Esophagus muscularis mucosa (tissue), 4 donors: ENCODE results near the gene PABPC3.

ENCODE experiments used
- EP300 ChIP-seq: sonication (generic); formaldehyde crosslinking; IDR thresholded peaks from one replicate; pipeline ENCODE4 v1.6.1; 2017; ENCODE audit warnings: antibody characterized with exemption
- POLR2A ChIP-seq: fragments of 450-650 bp; IDR thresholded peaks from one replicate; pipeline ENCODE4 v1.6.1; 2017; ENCODE audit warnings: antibody characterized with exemption, moderate library complexity, mild to moderate bottlenecking, low read depth
- POLR2AphosphoS5 ChIP-seq, 2 donors: sonication (generic); formaldehyde crosslinking; IDR thresholded peaks; one replicate each; pipeline ENCODE4 v1.6.1; 2017; ENCODE audit warnings: antibody characterized with exemption in 2 of 2
- TF ChIP-seq, protein P1 (sequence below), 3 experiments: fragments of 200-600 bp in 2 of 3; fragments of 450-650 bp in 1 of 3; sonication (generic) in 2 of 3; IDR thresholded peaks; one replicate each; pipeline ENCODE4 v1.5.1; 2017 to 2019; ENCODE audit warnings: antibody characterized with exemption in 3 of 3, mild to moderate bottlenecking in 2 of 3, moderate library complexity in 1 of 3

DNA sequence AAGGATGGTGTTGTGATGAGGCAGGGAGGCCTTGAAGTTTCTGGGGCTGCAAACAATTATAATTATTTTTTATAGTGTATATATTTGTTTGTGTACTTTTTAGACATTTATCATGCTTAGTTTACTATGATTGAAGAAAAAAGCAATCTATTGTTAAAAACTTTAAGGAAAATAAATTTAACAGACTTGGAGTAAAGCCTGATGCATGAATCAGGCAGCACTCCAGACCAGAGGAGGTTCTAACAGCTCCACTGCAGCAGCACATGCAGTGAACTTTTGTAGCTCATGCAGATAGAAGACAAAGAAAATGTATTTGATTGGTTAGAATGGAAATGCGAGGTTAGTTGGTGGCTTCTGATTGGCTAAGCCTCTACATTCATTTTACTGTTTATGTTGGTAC, 36.8 kb upstream of the PABPC3 start:
- TF ChIP-seq EP300 (no peak), POLR2A (no peak), POLR2AphosphoS5 (IDR thresholded peaks at IDR 0.05) (no peak)
- TF ChIP-seq, protein P1, sequence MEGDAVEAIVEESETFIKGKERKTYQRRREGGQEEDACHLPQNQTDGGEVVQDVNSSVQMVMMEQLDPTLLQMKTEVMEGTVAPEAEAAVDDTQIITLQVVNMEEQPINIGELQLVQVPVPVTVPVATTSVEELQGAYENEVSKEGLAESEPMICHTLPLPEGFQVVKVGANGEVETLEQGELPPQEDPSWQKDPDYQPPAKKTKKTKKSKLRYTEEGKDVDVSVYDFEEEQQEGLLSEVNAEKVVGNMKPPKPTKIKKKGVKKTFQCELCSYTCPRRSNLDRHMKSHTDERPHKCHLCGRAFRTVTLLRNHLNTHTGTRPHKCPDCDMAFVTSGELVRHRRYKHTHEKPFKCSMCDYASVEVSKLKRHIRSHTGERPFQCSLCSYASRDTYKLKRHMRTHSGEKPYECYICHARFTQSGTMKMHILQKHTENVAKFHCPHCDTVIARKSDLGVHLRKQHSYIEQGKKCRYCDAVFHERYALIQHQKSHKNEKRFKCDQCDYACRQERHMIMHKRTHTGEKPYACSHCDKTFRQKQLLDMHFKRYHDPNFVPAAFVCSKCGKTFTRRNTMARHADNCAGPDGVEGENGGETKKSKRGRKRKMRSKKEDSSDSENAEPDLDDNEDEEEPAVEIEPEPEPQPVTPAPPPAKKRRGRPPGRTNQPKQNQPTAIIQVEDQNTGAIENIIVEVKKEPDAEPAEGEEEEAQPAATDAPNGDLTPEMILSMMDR (IDR thresholded peaks at IDR 0.05): no peak
